Psoas muscle (tissue), 8 donors: ENCODE measurements around the gene FILIP1. TPM values are rescaled to one million over a fixed set of nuclear protein-coding genes. Genes with fewer than 3 reads are reported as not detected.

Experiments
- ATAC-seq, 4 donors: fragments of 200-7000 bp; cut with Tn5 transposase; one replicate each; pipeline ENCODE4 v1.9.1; 2020; ENCODE audit warnings: moderate library complexity in 3 of 4, mild to moderate bottlenecking in 2 of 4
- DNase-seq, 2 donors: peaks; one replicate each; pipeline ENCODE4 v3.0.0-alpha.2; 2020
- H3K27ac ChIP-seq: fragments of 200-600 bp; one replicate; pipeline ENCODE4 v1.8.0; 2022
- H3K27me3 ChIP-seq, 3 donors: fragments of 200-600 bp in 1 of 3; one replicate each; pipeline versions ENCODE4 v1.6.1 to v1.8.0; 2013 to 2022; ENCODE audit warnings: low read length in 2 of 3, mild to moderate bottlenecking in 2 of 3, moderate library complexity in 1 of 3; ENCODE audit not compliant: insufficient read depth in 3 of 3
- H3K36me3 ChIP-seq, 2 donors: fragments of 200-600 bp in 1 of 2; one replicate each; pipeline versions ENCODE4 v1.6.1 to v1.8.0; 2013 to 2022; ENCODE audit warnings: low read depth in 1 of 2, mild to moderate bottlenecking in 1 of 2, moderate library complexity in 1 of 2; ENCODE audit not compliant: insufficient read depth in 1 of 2
- H3K4me1 ChIP-seq: fragments of 200-600 bp; one replicate; pipeline ENCODE4 v1.8.0; 2022
- H3K4me3 ChIP-seq: fragments of 200-600 bp; one replicate; pipeline ENCODE4 v1.8.0; 2022; ENCODE audit warnings: mild to moderate bottlenecking
- H3K9me3 ChIP-seq: fragments of 200-600 bp; one replicate; pipeline ENCODE4 v1.8.0; 2022
- CTCF ChIP-seq: fragments of 200-600 bp; IDR thresholded peaks from one replicate; pipeline ENCODE4 v1.8.0; 2022; ENCODE audit warnings: antibody characterized with exemption
- WGBS, 3 donors: extraction: QIAGEN DNeasy Blood & Tissue Kit; methylation state at CpG; one replicate each; pipeline versions ENCODE4 v1.1.6 to v1.1.7; 2013; 5-methylcytosine and 5-hydroxymethylcytosine counted together
- intact Hi-C, 2 donors: fragments of 100-400 bp; cut with DNase I; formaldehyde crosslinking; loops; one replicate each; pipeline versions ENCODE4 v1.11.0 to v1.14.2; 2022
- polyA plus RNA-seq, 3 donors: library from polyadenylated mRNA; stranded (reverse); fragments of 200-250 nt; gene quantifications; one replicate each; pipeline ENCODE4 v1.2.3, GENCODE V29; 2013
- total RNA-seq, 4 donors: library from RNA; stranded (reverse); fragmentation: NEBNext Ultra II Directional in 2 of 4; extraction: Animal tissue kit (Norgen Biotek cat#: 25700) in 2 of 4; gene quantifications; one replicate each; pipeline versions ENCODE4 v1.2.1 to v1.2.4, GENCODE V29; 2021 to 2023
- donor health status: healthy with polysubstance abuse.
- donor health status: DM: no; HTN: no; CAD: no; lungs with moderate emphysema.
- donor health status: Bipolar disorder and iron deficiency.
- donor health status: healthy.
- donor health status: DM: yes; HTN: yes; CAD: no.
- donor health status: DM: no; HTN: no; CAD: no.
- donor health status: DM: no; HTN: no; CAD: no.
- donor health status: DM: yes; HTN: yes; CAD: no.

Gene FILIP1
- total and polyA plus RNA-seq, 7 donors = 2.8 to 129 (median 71.5) TPM

GRCh38 chr6:75348882-75349261, 144.7 kb downstream of the FILIP1 start:
- no peaks in the 10 kb centered on the region for H3K9me3 ChIP-seq
- ATAC-seq = no peak
- peaks cover 11% of the 10 kb centered on the region for H3K4me1 ChIP-seq
- peak overlapping the region; percentile 7 for H3K27ac ChIP-seq
- DNase-seq = no peak
- H3K4me3 ChIP-seq = peak overlapping the region; percentile 47
- peaks cover 3 to 22% of the 10 kb centered on the region in 2 donors for H3K36me3 ChIP-seq
- H3K27me3 ChIP-seq = no peaks in the 10 kb centered on the region
- no peak for TF ChIP-seq CTCF
- intact Hi-C loops = no loop called here

- intact Hi-C loops = no loop called here
- Histone ChIP-seq H3K36me3 (peaks cover 3 to 14% of the 10 kb centered on the region in 2 donors), H3K27me3 (no peaks in the 10 kb centered on the region), H3K4me3 (no peak overlapping the region), H3K4me1 (peaks cover 11% of the 10 kb centered on the region), H3K9me3 (no peaks in the 10 kb centered on the region), H3K27ac (no peak overlapping the region)
- 92 to 97% (median 93%) methylated on average over 2 of the region's 2 CpGs for WGBS, 3 donors
- no peak for TF ChIP-seq CTCF
- no peak for ATAC-seq
- no peak for DNase-seq
Measured at GRCh38 chr6:75347898-75348610, 145.5 kb downstream of the FILIP1 start.

GRCh38 chr6:75345413-75345812, 148.2 kb downstream of the FILIP1 start:
- Histone ChIP-seq H3K36me3 (peaks cover 0 to 3% of the 10 kb centered on the region in 2 donors), H3K4me1 (peaks cover 11% of the 10 kb centered on the region), H3K27ac (no peak overlapping the region), H3K4me3 (no peak overlapping the region), H3K9me3 (no peaks in the 10 kb centered on the region), H3K27me3 (no peaks in the 10 kb centered on the region)
- DNase-seq (no peak), ATAC-seq (no peak)
- no peak for TF ChIP-seq CTCF
- intact Hi-C loops = no loop called here
- 90 to 93% (median 91%) methylated on average over 9 of the region's 9 CpGs for WGBS, 3 donors

- ATAC-seq (no peak), DNase-seq (no peak)
- Histone ChIP-seq H3K27me3 (no peaks in the 10 kb centered on the region), H3K36me3 (peaks cover 0 to 3% of the 10 kb centered on the region in 2 donors), H3K4me3 (no peak overlapping the region), H3K9me3 (no peaks in the 10 kb centered on the region), H3K27ac (no peak overlapping the region), H3K4me1 (peaks cover 5% of the 10 kb centered on the region)
- intact Hi-C loops = no loop called here
- TF ChIP-seq CTCF = no peak
Measured at GRCh38 chr6:75344455-75344854, 149.1 kb downstream of the FILIP1 start.

GRCh38 chr6:75344021-75344420, 149.6 kb downstream of the FILIP1 start:
- intact Hi-C loops = no loop called here
- TF ChIP-seq CTCF = no peak

More at GRCh38 chr6:75344021-75344420, 149.6 kb downstream of the FILIP1 start:
- Histone ChIP-seq H3K4me3 (no peak overlapping the region), H3K27me3 (no peaks in the 10 kb centered on the region), H3K27ac (no peak overlapping the region), H3K9me3 (no peaks in the 10 kb centered on the region), H3K4me1 (peaks cover 5% of the 10 kb centered on the region), H3K36me3 (peaks cover 0 to 3% of the 10 kb centered on the region in 2 donors)
- no peak for ATAC-seq
- DNase-seq = no peak
